Measurements from ENCODE around the gene MBNL1.
A peak's percentile ranks its signal among the peaks of the same experiment; 100 is the strongest.

The MBNL1 gene

GRCh38 chr3:152268555-152269055 lies at the start of gene MBNL1:
TSS of gene MBNL1 (plus strand) at chr3:152268929. CDS start at chr3:152300194, 31,265 bp downstream.
- Histone ChIP-seq H3K36me3 (ENCODE audit: control insufficient read depth in 2 of 2, insufficient read depth in 1 of 2, low read length in 2 of 2) (no peaks in the 10 kb centered on the region), H3K4me1 (ENCODE audit: control insufficient read depth, insufficient read depth, low read length) (no peaks in the 10 kb centered on the region), H3K4me3 (ENCODE audit: low read depth, low read length) (peak within 1 kb of the TSS; percentile 93), H3K27ac (ENCODE audit: extremely low read depth, low read depth, low read length) (peak within 1 kb of the TSS; percentile 97), H3K9me3 (ENCODE audit: control insufficient read depth, insufficient read depth, low read depth, low read length) (no peaks in the 10 kb centered on the region)
- TF ChIP-seq MEIS1 (CRISPR knock-in tag; IDR thresholded peaks at IDR 0.05; ENCODE audit: borderline replicate concordance) (no peak), ZNF341 (tag by site-specific recombination; IDR thresholded peaks at IDR 0.05; ENCODE audit: low read depth) (peak; percentile 92), ZNF561 (tag by site-specific recombination; IDR thresholded peaks at IDR 0.05; ENCODE audit: borderline replicate concordance) (0 out of 2 replicates have a peak, but pooled peaks have one; percentile 35), ZNF558 (tag by site-specific recombination; IDR thresholded peaks at IDR 0.05) (no peak), ZSCAN30 (tag by site-specific recombination; IDR thresholded peaks at IDR 0.05) (peak; percentile 19; the same call in 1 of the 2 replicates), ZIC2 (tag by site-specific recombination; IDR thresholded peaks at IDR 0.05) (peak; percentile 73), KLF17 (tag by site-specific recombination; IDR thresholded peaks at IDR 0.05) (0 out of 2 replicates have a peak, but pooled peaks have one; percentile 7), ZNF335 (tag by site-specific recombination; conservative IDR thresholded peaks at IDR 0.05) (peak; percentile 81), SCRT1 (tag by site-specific recombination; IDR thresholded peaks at IDR 0.05; ENCODE audit: borderline replicate concordance) (0 out of 2 replicates have a peak, but pooled peaks have one; percentile 11), ZBTB8A (tag by site-specific recombination; IDR thresholded peaks at IDR 0.05) (peak; percentile 96), FEZF1 (tag by site-specific recombination; IDR thresholded peaks at IDR 0.05) (peak; percentile 67), INSM2 (tag by site-specific recombination; IDR thresholded peaks at IDR 0.05) (0 out of 2 replicates have a peak, but pooled peaks have one; percentile 6), KLF10 (tag by site-specific recombination; IDR thresholded peaks at IDR 0.05) (0 out of 2 replicates have a peak, but pooled peaks have one; percentile 16), IKZF3 (tag by site-specific recombination; IDR thresholded peaks at IDR 0.05) (no peak), SCRT2 (tag by site-specific recombination; IDR thresholded peaks at IDR 0.05) (peak; percentile 88), ZNF148 (tag by site-specific recombination; IDR thresholded peaks at IDR 0.05; ENCODE audit: borderline replicate concordance) (no peak), ZNF776 (tag by site-specific recombination; IDR thresholded peaks at IDR 0.05; ENCODE audit: borderline replicate concordance) (no peak), ZNF664 (tag by site-specific recombination; IDR thresholded peaks at IDR 0.05) (no peak), ZBTB44 (tag by site-specific recombination; IDR thresholded peaks at IDR 0.05) (peak; percentile 98), ZNF169 (tag by site-specific recombination; IDR thresholded peaks at IDR 0.05) (no peak), ZNF112 (tag by site-specific recombination; IDR thresholded peaks at IDR 0.05) (no peak), ZNF677 (tag by site-specific recombination; IDR thresholded peaks at IDR 0.05) (no peak), PRDM10 (tag by site-specific recombination; IDR thresholded peaks at IDR 0.05) (peak; percentile 97)
- POLR2A ChIA-PET, result interaction anchor here (0.6 to 1.7 kb wide), 10 partner anchors 9 to 1515 kb away, joined by 3 to 6 read pairs (median 4); no protein-coding TSS in a partner anchor
- CTCF ChIA-PET, result interaction anchor here (0.5 to 0.6 kb wide), 2 partner anchors 64 to 174 kb away, joined by 3 read pairs; no protein-coding TSS in a partner anchor

Data from HEK293 (cell line).